Panc1 (cell line): ENCODE data around the gene POLE. TPM values are rescaled to one million over a fixed set of nuclear protein-coding genes. Genes with fewer than 3 reads are reported as not detected.

Source experiments
- ATAC-seq: fragments of 200-7000 bp; cut with Tn5 transposase; 2 replicates; pipeline ENCODE4 v1.9.1; 2020; ENCODE audit warnings: mild to moderate bottlenecking, moderate library complexity
- BruUV-seq: library from RNA; stranded (reverse); fragments of 400-500 nt; replicated peaks from 2 replicates; lab custom pipeline; 2021; lab: Mats Ljungman, UMichigan
- CTCF ChIA-PET: fragments of 300-600 bp; sonication (Branson Sonifier 250); formaldehyde crosslinking; loops from one replicate; lab custom pipeline; 2022; ENCODE audit warnings: antibody characterized with exemption; lab: Charles Lee
- POLR2A ChIA-PET: fragments of 300-600 bp; sonication (Branson Sonifier 250); formaldehyde crosslinking; loops from one replicate; lab custom pipeline; 2022; ENCODE audit warnings: antibody characterized with exemption; lab: Charles Lee
- DNase-seq: peaks from one replicate; pipeline ENCODE4 v3.0.0-alpha.2; 2010; ENCODE audit warnings: low read depth, low spot score
- H3K27ac ChIP-seq: 2 replicates; pipeline ENCODE4 v1.5.1; 2011; ENCODE audit warnings: mild to moderate bottlenecking, low read length, inconsistent platforms
- H3K27me3 ChIP-seq: fragments of 200-500 bp; sonication (Bioruptor generic); 2 replicates; pipeline ENCODE4 v1.6.0; 2014; ENCODE audit warnings: low read length, inconsistent platforms; ENCODE audit not compliant: control insufficient read depth, insufficient read depth
- H3K36me3 ChIP-seq: fragments of 200-500 bp; sonication (Bioruptor generic); 2 replicates; pipeline ENCODE4 v1.5.1; 2014; ENCODE audit warnings: inconsistent platforms, mild to moderate bottlenecking, low read length, moderate library complexity; ENCODE audit not compliant: control insufficient read depth, insufficient read depth
- H3K4me1 ChIP-seq: 2 replicates; pipeline ENCODE4 v1.5.1; 2011; ENCODE audit warnings: inconsistent platforms, mild to moderate bottlenecking, low read length, moderate library complexity; ENCODE audit not compliant: control insufficient read depth, insufficient read depth
- H3K4me3 ChIP-seq, 2 experiments: 2 replicates each; pipeline ENCODE4 v1.5.1; 2011 to 2012; ENCODE audit warnings: low read depth in 2 of 2, low read length in 2 of 2, mild to moderate bottlenecking in 2 of 2, inconsistent platforms in 1 of 2, moderate library complexity in 1 of 2
- H3K9me3 ChIP-seq: fragments of 200-500 bp; sonication (Bioruptor generic); 2 replicates; pipeline ENCODE4 v1.5.1; 2014; ENCODE audit warnings: low read depth, mild to moderate bottlenecking, inconsistent platforms, low read length, moderate library complexity; ENCODE audit not compliant: control insufficient read depth, insufficient read depth
- CTCF ChIP-seq: fragments of 450-650 bp; IDR thresholded peaks from 2 replicates; pipeline ENCODE4 v1.5.1; 2017; ENCODE audit warnings: mild to moderate bottlenecking
- POLR2AphosphoS5 ChIP-seq: IDR thresholded peaks from 2 replicates; pipeline ENCODE4 v1.6.1; 2012; ENCODE audit warnings: mild to moderate bottlenecking, low read depth, low read length, moderate library complexity
- REST ChIP-seq, 2 experiments: IDR thresholded peaks; 2 replicates each; pipeline ENCODE4 v1.6.1; 2011 to 2012; ENCODE audit warnings: low read depth in 2 of 2, control low read depth in 1 of 2, low read length in 1 of 2, mild to moderate bottlenecking in 1 of 2, moderate library complexity in 1 of 2; ENCODE audit not compliant: insufficient read depth in 1 of 2
- SIN3A ChIP-seq: IDR thresholded peaks from 2 replicates; pipeline ENCODE4 v1.6.1; 2012; ENCODE audit warnings: low read depth, mild to moderate bottlenecking, low read length, moderate library complexity, borderline replicate concordance; ENCODE audit not compliant: insufficient read depth
- TCF7L2 ChIP-seq: IDR thresholded peaks from 2 replicates; pipeline ENCODE4 v1.6.1; 2011; ENCODE audit warnings: mild to moderate bottlenecking, low read depth, low read length, inconsistent platforms
- in situ Hi-C: cut with HindIII; loops from 2 replicates; pipeline ENCODE4 v1.10.0; 2016; ENCODE audit warnings: low sequenced_read_pairs, low pct_unique_long_range_greater_than_20kb
- intact Hi-C: fragments of 100-400 bp; cut with micrococcal nuclease; formaldehyde crosslinking; loops from one replicate; pipeline ENCODE4 v1.10.0; 2022; ENCODE audit not compliant: unreplicated experiment
- total RNA-seq: library from RNA; stranded (reverse); gene quantifications from one replicate; pipeline ENCODE4 v1.2.1, GENCODE V29; 2021; ENCODE audit not compliant: unreplicated experiment

The POLE gene
- total RNA-seq, 1 experiment from 2014 or later = 112 TPM

GRCh38 chr12:132724506-132725241, 37.5 kb upstream of the POLE start:
- in situ Hi-C loops (no loop called here), intact Hi-C loops (no loop called here)
- DNase-seq = no peak
- TF ChIP-seq REST (IDR thresholded peaks at IDR 0.05; ENCODE audit: insufficient read depth in 1 of 2, low read depth in 2 of 2, low read length in 1 of 2) (no peak), SIN3A (no peak)
- Histone ChIP-seq H3K27me3 (no peaks in the 10 kb centered on the region), H3K36me3 (peaks cover 27% of the 10 kb centered on the region), H3K4me1 (peaks cover 10% of the 10 kb centered on the region), H3K27ac (no peak overlapping the region), H3K4me3 (no peak overlapping the region), H3K9me3 (no peaks in the 10 kb centered on the region)
- CTCF ChIA-PET = no interaction called here
- POLR2A ChIA-PET = no interaction called here
- no peak for ATAC-seq
- BruUV-seq = no TSS peak

GRCh38 chr12:132723764-132724140, 36.6 kb upstream of the POLE start:
- ATAC-seq (no peak), DNase-seq (no peak)
- in situ Hi-C loops = no loop called here
- ChIA-PET POLR2A (no interaction called here), CTCF (no interaction called here)
- no TSS peak for BruUV-seq
- TF ChIP-seq TCF7L2 (no peak), CTCF (no peak)
- Histone ChIP-seq H3K4me1 (peaks cover 8% of the 10 kb centered on the region), H3K27ac (peak overlapping the region; percentile 13), H3K27me3 (no peaks in the 10 kb centered on the region), H3K4me3 (no peak overlapping the region), H3K36me3 (peaks cover 27% of the 10 kb centered on the region), H3K9me3 (no peaks in the 10 kb centered on the region)
- intact Hi-C loops = no loop called here

- ChIA-PET CTCF (no interaction called here), POLR2A (no interaction called here)
- intact Hi-C loops = no loop called here
- Histone ChIP-seq H3K9me3 (no peaks in the 10 kb centered on the region), H3K36me3 (peaks cover 27% of the 10 kb centered on the region), H3K4me1 (peaks cover 8% of the 10 kb centered on the region), H3K27ac (peak overlapping the region; percentile 13), H3K27me3 (no peaks in the 10 kb centered on the region), H3K4me3 (no peak overlapping the region)
- no peak for DNase-seq
- BruUV-seq = no TSS peak
- ATAC-seq = peak; percentile 52
- TF ChIP-seq REST (IDR thresholded peaks at IDR 0.05; ENCODE audit: insufficient read depth in 1 of 2, low read depth in 2 of 2, low read length in 1 of 2) (no peak), TCF7L2 (0 out of 2 replicates have a peak, but pooled peaks have one; percentile 28), POLR2AphosphoS5 (no peak; the same call in 1 of the 2 replicates)
- in situ Hi-C loops = no loop called here
Measured at GRCh38 chr12:132723015-132723763, 36.0 kb upstream of the POLE start.
